Fibroblast of mammary gland (primary cell): ENCODE results near the gene RRP9.

ENCODE experiments used
- DNase-seq: peaks from one replicate; pipeline ENCODE4 v3.0.0-alpha.2; 2010; ENCODE audit warnings: low read depth
- H3K4me3 ChIP-seq: 2 replicates; pipeline ENCODE4 v1.5.1; 2011; ENCODE audit warnings: low read depth, mild to moderate bottlenecking, low read length, moderate library complexity; ENCODE audit not compliant: control insufficient read depth
- TF ChIP-seq, protein P1 (sequence below): conservative IDR thresholded peaks from 2 replicates; pipeline ENCODE4 v1.5.1; 2011; ENCODE audit warnings: low read depth, low read length, inconsistent platforms; ENCODE audit not compliant: control insufficient read depth, insufficient read depth

Gene RRP9

DNA sequence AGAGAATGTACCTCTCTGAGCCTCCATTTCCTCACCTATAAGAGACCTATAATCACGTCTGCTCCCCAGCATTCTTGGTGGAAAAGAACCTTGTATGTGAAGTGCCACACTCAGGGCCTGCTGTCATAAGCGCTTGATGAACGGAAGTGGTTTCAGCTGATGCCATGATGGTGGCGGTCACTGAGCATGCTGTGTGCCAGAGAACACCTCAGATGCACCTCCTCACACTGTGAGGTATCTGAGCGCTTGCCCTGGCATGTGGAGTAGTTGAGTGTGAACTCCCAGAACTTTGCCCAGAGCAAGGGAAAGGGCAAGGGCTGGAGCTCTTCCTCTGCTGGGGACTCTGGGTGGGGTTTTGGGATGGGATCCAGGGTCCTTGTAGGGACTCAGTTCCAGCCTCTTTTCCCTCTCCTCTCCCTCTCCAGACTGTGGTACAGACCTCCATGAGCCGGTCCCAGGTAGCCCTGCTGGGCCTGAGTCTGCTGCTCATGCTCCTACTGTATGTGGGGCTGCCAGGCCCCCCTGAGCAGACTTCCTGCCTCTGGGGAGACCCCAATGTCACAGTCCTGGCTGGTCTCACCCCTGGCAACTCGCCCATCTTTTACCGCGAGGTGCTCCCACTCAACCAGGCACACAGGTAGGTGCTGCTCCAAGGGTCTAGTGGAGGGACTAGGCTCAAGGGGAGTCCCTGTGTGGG is 35.9 kb upstream of the RRP9 start:
- no peak for DNase-seq
- H3K4me3 ChIP-seq = no peak overlapping the region
- TF ChIP-seq, protein P1, sequence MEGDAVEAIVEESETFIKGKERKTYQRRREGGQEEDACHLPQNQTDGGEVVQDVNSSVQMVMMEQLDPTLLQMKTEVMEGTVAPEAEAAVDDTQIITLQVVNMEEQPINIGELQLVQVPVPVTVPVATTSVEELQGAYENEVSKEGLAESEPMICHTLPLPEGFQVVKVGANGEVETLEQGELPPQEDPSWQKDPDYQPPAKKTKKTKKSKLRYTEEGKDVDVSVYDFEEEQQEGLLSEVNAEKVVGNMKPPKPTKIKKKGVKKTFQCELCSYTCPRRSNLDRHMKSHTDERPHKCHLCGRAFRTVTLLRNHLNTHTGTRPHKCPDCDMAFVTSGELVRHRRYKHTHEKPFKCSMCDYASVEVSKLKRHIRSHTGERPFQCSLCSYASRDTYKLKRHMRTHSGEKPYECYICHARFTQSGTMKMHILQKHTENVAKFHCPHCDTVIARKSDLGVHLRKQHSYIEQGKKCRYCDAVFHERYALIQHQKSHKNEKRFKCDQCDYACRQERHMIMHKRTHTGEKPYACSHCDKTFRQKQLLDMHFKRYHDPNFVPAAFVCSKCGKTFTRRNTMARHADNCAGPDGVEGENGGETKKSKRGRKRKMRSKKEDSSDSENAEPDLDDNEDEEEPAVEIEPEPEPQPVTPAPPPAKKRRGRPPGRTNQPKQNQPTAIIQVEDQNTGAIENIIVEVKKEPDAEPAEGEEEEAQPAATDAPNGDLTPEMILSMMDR = no peak

DNA sequence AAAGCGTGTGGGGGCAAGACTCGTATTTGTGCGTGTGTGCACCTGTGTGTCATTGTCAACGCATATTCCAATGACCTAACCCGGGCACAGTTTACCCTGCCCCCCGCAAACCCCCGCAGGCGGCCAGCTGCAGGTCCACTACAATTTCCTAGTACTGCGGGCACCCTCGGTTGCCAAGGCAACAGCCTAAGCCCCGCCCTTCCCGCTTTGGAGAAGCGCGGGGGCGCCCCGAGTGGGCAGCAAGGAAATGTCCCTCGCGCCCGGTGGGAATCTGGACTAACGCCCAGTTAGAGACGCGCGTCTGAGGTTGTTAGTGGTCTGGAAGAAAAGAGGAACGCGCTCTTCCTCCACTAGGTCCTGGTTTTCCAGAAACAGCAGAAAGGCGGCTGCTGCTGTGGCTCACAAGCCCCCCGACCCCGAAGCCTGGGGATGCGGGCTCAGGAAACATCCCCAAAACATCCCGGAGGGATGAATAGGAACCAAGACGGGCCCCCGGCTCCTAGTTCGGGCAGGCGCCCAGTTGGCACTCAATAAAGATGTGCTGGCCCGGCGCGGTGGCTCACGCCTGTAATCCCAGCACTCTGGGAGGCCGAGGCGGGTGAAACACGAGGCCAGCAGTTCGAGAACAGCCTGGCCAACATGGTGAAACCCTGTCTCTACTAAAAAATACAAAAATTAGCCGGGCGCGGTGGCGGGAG is 34.3 kb upstream of the RRP9 start:
- H3K4me3 ChIP-seq = peak overlapping the region; percentile 62
- peak; percentile 67 for DNase-seq

DNA sequence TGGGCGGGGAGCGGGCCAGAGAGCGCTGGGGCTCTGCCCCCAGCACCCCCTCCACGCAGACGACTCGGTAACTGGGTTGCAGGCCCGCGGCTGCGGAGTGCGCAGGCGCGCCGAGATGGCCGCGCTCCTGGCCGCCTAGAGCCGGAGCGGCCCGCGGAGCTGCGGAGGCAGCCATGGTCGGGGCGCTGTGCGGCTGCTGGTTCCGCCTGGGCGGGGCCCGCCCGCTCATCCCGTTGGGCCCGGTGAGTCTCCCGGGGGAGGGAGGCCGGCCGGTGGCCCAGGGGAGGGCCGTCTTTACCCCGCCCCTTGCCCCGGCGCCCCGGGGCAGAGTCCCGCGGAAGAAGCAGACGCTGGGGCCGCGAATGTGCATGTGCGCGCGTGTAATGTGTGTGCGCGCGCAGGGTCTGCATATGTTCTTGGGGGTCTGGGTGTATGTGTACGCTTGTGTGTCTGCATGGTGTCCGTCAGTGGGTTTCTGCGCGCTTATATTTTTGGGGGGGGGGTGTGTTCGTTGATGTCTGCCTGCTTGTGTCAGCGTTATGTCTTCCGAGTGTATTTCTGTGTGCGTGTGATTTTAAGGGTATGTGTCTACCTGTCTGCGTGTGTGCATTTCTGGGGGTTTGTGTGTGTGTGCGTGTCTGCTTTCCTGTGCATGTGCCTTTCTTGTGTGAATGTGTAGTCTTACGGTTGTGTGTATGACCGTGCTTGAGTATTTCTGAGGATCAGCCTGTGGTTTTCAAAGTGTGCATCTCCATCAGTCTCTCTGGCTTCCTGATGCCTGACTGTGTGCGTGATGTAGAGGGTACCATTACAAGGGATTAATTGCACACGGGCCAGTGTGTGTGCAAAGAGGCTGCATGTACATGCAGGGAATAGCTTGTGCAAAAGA is 33.5 kb upstream of the RRP9 start, which contains the start of gene ABHD14A:
TSS of gene ABHD14A (plus strand) at position 102 of the 889 bp plus-strand sequence. CDS start at position 174, 72 bp downstream.
- DNase-seq = peak; percentile 55
- peak within 1 kb of the TSS; percentile 86 for H3K4me3 ChIP-seq

More for the DNA sequence above, 34.3 kb upstream of the RRP9 start:
- TF ChIP-seq, protein P1 = no peak

DNA sequence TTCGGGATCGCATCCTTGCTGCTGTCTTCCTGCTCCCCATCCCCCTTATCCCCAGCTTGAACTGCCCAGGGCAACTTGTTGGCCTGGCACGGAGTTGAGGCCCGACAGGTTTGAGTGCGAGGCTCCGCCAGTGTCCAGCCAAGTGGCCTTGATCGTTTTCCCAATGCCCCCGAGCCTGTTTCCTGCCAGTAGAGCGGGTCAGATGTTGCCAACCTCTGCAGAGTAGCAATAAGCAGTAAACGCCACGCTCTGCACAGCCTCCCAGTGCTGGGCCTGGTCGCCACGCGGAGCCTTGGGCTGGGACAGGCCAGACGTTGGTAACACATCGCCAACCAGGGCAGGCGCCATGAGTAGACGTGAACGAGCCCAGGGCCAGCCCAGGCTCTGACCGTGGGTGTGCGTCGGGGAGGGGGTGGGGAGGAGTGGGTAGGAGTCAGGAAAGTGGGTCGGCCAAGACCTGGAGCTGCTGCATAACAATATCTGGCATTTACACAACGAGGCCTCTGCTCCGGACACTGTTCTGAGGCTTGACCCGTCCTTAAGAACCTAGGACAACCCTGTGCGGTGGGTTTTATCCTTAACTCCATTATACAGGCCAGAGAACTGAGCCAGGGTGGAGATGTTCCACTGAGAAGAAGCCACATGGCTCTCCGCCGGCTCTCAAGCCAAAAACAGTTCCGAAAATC is 32.7 kb upstream of the RRP9 start:
- TF ChIP-seq, protein P1 = no peak
- no peak for DNase-seq
- peak overlapping the region; percentile 62 for H3K4me3 ChIP-seq

More for the DNA sequence above, 33.5 kb upstream of the RRP9 start, which contains the start of gene ABHD14A:
- TF ChIP-seq, protein P1 = no peak

DNA sequence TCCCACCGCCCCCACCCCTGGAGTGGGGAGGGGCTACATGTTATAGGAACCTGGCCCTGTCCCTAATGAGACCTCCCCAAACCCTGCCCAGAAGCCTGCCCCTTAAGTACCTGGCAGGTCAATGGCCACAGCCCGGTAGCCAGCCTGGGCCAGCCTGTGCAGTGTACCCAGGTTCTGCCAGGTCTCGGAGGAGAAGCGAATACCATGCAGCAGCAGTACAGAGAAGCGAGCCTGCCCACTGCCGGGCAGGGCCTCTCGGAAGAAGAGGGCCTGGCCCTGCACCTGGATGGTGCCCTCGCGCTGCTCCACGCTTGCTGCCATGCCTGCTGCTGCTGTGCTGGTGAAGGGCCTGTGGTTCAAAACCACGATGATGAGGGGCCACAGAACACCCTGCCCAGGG is 29.6 kb upstream of the RRP9 start:
- no peak overlapping the region for H3K4me3 ChIP-seq
- TF ChIP-seq, protein P1 = no peak
- DNase-seq = no peak
